Endothelial cell of hepatic sinusoid (primary cell): ENCODE data around the gene HS3ST6.
"Not testable (repeated sequence)": the region's sequence is repeated elsewhere in the genome, so short reads cannot be mapped to it uniquely, and the experiment has no call there.

Source experiments
- in situ Hi-C: cut with HindIII; loops from 2 replicates; pipeline ENCODE4 v1.10.0; 2017; ENCODE audit warnings: low sequenced_read_pairs

Gene HS3ST6

DNA sequence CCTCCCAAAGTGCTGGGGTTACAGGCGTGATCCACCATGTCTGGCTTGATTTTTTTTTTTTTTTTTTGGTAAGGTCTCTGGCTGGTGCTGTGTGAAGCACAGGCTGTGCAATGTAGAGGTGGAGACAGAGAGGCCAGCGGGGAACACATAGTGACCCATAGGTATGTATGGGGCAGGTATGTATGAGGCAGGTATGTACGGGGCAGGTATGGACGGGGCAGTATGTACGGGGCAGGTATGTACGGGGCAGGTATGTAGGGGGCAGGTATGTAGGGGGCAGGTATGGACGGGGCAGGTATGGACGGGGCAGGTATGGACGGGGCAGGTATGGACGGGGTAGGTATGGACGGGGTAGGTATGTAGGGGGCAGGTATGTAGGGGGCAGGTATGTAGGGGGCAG lies 31.3 kb upstream of the HS3ST6 start:
- in situ Hi-C loops = no loop called here

DNA sequence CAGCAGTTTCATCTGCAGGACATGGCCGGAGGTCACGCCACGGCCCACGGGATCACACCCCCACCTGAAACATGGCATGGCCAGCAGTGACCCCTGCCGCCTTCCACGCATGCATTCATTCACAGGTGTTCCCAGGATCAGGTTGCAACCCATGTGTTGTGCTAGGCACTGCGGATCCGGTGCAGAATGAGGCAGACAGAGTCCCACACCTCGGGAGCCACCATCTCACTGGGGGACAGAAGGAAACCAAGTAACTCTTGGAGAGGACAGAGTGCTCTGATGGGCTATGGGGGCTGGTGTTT lies 29.1 kb upstream of the HS3ST6 start:
- in situ Hi-C loops = no loop called here

DNA sequence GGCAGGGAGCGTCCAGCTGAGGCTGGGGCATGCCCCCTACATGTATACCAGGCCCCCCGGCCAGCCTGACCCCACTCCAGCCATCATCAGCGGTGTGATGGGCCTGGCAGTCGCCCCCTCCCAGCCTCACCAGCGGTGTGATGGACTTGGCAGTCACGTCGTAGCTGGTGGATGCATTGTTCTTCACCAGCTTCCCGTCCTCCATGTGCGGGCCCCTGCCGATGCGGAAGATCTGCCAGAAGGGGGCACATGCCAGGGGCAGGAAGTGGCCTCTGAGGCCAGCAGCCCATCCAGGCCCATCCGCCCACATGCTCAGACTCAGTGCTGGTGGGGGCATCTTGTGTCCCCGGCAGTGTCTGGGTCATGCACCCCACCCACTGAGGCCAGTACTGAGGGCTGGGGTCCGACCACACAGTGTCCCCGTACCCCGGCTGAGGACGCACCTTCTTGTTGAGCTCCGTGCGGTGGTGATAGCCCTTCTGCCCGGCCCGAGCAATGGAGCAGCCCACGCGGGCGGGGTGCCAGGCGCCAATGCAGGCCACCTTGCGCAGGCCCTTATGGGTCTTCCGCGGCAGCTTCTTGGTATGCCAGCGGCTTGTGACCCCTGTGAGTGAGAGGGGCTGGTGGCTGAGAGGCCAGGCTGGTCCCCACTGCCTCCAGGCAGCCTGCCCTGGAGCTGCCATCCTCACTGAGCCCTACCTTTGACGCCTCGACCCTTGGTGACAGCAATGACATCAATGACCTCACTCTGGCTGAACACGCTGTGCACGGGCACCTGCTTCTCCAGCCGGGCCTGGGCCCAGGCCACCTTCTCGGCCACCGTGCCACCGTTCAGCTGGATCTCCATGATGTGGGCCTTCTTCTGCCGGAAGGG lies 28.5 kb upstream of the HS3ST6 start:
- in situ Hi-C loops = no loop called here

DNA sequence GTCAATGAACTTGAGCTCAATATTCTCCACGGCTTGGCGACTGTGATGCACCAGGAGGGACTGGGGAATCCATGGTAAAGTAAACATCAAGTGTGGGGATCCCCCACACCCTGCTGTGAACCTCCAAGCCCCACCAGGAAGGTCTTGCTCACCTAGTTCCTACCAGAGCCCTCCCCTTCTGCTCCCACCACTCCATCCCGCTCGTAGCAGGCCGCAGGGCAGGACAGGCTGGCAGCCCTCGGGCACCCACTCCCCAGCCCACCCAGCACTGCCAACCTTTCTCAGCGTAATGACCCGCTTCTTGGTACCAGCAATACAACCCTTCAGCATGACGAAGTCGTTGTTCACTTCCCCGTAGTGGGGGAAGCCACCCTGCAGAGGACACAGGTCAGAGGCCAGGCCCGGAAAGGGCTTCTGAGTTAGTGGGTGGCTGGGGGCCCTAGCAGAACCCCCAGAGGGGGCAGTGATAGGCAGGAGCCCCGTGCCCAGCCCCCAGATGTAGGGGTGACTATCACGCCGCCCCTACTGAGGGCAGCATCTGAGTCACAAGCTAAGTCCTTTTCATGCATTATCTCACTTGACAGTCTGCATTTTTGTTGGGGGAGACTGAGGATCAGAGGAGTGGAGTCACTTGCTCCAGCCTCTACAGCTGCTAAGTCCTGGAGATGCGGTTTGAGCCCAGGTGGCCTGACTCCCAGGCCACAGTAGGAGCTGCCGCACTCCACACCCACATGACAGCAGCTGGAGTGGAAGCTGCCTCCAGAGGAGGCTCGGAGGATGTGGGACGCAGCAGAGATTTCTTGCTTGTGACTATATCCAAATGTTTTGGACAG lies 27.6 kb upstream of the HS3ST6 start:
- in situ Hi-C loops = no loop called here

DNA sequence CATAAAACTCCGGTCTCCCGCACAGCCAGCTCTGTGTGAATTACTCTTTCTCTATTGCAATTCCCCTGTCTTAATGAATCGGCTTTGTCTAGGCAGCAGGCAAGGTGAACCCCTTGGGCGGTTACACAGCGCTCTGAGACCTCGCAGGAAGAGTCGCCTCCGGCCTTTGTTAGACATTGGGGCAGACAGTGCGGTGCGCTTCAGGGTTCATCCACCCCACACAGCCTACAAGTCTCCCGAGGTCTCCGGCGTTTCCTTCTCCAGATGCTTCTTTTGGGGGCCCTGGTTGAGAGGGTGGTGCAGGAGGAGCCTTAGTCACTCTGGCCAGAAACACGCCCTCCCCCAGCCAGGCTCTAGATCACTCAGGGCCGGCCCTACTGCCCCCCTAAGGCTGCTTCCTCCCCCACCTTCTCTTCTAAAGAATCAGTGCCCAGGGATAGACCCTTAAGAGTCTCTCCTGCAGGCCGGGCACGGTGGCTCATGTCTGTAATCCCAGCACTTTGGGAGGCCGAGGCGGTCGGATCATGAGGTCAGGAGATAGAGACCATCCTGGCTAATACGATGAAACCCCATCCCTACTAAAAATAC lies 26.5 kb upstream of the HS3ST6 start:
- in situ Hi-C loops = no loop called here

DNA sequence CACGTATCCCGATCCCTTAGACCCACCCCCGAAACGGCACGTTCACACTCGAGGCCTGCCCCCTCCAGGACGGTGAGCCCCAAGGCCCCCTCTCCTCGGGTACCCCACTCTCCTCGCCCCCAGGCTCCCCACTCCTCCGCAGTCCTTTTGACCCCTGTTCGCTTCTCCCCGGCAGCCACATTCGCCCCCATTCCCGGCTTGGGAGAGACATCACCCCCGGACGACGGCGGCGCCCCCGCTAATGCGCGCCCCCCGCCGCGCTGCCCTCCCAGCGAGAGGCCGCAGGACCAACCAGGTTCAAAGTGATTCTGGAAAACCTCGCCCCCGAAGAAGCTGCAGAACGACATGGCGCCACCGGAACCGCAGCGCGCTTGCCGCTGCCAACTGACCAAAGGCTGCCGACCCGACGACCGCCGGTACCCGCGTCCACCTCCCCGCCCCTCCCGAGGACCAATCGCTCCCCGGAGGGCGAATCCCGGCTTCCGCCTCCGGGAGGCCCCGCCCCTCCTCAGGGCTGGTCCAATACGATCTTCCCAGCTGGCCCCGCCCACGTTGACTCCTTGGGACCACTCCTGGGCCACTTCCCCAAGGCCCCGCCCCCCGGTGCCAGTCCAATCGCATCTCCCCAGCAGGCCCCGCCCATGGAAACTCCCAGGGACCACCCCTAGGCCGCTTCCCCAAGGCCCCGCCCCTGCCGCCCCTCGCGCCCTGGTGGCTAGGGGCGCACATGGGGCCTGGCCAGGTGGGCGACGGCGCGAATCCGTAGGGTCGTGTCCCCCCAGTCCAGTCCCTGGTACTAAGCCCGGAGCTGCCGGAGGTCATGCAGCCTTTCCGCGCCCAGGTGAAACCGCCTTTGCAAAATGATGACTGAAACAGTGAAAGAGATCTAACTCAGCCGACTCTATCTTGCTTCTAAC lies 24.9 kb upstream of the HS3ST6 start, which contains the start of gene MSRB1:
Gene MSRB1, minus strand, starts transcription at position 390 of the 917 bp plus-strand sequence. Its CDS starts 43 bp downstream, at position 347.
- in situ Hi-C loops = no loop called here

DNA sequence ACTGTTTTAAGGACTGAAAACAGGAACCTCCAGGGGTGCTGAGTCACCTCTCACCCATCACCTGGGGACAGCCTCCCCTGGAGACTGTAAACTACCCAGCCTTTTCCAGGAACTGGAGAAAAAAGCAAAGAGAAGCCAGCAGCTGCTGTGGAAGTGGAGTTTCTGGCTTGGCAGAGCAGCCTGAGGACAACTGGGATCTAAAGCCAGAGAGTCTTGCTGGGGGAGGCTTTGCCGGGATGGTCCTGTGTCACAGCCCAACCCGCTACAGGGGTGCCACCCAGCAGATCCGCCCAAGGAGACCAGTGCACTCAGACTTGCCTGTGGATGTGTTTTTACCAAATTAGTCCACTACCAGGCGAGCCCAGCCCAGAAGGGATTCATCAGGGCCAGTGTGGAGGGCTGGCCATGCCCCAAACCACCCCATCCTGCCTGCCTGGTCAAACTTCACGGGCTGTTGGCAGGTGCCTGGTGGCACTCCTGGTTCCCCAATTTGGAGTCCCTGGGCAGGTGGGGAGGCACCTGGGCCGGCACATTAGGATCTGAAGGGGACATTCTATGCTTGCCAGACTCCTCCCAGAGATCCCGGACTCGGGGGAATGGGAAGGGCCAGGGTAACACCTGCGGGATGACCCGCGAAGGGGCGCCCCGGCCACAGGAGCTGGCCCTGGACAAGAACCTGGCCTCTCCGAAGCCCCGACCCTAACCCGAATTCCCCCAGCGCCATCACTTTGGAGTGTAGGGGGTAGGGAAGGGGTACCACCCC lies 24.0 kb upstream of the HS3ST6 start:
- in situ Hi-C loops = no loop called here

DNA sequence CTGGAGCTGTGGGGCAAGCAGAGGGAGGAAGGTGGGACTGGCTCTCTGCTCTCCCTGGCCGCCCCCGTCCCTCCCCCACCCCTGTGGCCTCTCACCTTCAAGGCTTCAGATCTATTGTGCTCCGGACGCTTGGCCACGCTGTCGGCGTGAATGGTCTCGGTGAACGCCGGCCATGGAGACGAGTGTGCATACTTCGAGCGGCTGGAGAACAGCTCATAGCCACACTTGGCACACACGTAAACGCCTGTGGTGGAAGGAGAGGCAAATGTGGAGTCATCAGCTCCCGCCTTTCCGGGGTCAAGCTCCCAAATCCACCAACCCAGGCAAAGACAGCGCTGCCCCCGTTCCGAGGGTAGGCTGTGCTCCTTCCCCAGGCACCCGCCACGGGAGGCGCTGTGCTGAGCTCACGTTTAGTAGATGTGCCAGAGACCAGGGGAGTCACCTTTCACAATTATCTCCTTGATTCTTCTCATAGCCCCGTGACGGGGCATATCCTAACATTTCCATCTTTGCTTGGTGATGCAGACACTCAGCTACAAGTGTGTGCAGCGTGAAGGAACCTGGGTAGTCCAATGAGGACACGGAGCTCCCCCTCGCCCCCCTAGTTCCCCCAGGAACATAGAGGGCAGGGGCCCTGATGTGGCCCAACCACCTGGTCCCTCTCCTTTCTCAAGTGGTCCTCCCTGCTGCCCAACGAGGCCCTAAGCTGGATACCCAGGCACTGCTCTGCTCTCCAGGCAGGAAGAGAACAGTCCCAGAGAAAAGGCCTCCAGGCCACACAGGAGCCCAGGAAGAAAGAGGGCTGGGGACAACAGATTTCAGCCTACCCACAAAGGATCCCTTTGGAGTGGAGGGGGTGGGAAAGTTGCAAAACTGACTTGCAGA lies 23.2 kb upstream of the HS3ST6 start:
- in situ Hi-C loops = no loop called here

DNA sequence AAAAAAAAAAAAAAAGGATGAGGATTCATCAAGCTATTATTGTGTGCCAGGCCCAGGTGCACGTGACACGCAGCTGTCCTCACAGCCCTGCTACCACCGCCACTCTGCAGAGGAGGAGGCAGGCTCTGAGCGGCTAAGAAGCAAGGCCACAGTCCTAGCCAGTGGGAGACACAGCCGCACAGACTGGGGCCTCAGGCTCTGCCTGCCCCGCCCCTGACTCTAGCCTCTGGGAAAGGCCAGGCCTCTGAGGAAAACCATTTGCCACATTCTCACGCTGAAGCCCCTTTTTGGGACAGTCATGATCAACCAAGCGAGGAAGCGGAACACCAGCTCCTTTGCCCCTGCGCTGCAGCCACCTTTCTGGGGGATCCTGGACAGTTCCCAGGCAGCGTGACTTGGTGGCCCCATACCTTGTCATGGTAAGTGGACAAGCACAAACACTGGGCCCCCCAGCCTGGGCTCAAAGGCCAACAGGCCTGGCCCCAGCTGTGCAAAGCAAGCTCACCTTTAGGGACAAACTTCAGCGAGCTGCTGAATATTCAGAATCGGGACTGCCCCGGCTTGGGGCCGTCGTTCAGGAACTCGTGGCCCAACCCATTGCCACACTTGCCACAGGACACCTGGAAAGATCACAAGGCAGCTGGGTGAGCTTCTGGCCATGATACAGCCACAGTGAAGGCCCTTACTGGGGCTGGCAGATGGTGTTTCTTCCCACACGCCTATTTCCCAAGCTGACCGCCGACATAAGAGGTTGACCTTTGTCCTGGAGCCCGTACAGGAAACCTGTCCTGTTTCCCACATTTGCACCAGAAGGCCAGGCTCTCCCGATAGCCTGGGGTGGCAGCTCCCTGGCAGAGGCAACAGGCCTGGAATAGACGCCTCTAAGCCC lies 22.3 kb upstream of the HS3ST6 start:
- in situ Hi-C loops = no loop called here

DNA sequence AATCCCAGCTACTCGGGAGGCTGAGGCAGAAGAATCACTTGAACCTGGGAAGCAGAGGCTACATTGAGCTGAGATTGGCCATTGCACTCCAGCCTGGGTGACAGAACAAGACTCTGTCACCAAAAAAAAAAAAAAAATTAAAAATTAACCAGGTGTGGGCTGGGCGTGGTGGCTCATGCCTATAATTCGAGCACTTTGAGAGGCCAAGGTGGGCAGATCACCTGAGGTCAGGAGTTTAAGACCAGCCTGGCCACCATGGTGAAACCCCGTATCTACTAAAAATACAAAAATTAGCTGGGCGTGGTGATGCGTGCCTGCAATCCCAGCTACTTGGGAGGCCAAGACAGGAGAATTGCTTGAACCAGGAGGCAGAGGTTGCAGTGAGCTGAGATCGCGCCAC lies 21.6 kb upstream of the HS3ST6 start:
- in situ Hi-C loops = not testable (repeated sequence)

DNA sequence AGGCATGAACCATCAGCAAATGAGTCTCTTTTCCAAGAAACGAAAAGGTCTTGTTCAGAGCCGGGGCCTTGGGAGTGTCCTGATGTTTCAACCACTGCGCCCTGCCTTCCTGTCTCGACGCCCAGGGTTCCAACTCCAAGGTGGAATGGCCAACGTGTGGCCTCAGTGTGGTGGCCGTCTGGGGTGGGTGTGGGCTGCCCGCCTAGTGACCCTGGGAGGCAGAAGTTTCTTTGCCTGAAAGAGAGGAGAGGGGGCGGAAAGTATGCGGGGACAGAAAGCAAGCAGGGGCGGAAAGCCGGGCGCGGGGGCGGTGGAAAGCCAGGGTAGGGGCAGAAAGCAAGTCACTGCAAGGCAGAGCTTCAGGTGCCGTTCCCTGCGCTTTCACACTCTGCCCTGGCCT lies 20.7 kb upstream of the HS3ST6 start:
- in situ Hi-C loops = no loop called here

DNA sequence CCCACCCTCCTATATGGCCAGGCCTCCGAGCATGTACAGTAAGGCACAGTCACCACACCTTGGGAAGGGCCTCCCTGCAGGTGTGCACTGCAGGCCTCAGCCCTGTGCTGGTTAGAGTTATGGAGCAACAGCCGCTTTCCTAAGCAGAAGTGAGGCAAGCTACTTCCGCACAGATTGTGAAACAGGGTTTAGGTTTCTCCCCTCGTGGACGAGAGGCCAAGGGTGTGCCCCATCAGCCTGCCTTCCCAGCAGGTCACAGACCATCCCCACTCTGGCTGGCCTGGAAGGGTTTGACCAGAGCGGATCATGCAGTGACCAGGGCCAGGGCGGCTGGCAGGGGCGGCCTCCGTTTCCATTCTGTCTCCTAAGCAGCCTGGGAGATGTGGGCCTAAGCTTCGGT lies 20.1 kb upstream of the HS3ST6 start:
- in situ Hi-C loops = no loop called here

DNA sequence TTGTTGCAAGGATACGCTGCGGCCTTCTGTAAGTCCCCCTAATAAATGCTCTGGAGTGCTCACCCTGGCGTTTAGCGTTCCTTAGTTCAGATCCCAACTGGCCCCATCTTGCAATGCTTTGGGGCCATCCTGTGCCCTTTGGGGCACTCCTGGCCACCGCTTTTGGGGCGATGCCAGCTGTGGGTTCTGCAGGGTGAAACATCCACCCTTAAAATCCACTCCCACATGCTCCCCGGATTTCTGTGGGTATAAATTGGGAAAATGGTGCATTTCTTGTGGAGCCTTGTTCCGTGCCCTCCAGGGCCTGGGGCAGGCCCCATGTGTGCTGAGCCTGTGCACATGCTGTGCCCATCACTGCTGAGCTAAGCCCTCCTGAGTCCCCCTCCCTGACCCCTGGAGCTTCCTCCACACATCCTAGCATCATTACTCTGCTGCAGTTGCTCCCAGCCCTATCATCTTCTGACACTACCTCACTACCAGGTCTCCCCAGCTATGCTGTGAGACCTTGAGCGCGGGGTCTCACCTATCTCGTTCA lies 18.8 kb upstream of the HS3ST6 start:
- in situ Hi-C loops = no loop called here

DNA sequence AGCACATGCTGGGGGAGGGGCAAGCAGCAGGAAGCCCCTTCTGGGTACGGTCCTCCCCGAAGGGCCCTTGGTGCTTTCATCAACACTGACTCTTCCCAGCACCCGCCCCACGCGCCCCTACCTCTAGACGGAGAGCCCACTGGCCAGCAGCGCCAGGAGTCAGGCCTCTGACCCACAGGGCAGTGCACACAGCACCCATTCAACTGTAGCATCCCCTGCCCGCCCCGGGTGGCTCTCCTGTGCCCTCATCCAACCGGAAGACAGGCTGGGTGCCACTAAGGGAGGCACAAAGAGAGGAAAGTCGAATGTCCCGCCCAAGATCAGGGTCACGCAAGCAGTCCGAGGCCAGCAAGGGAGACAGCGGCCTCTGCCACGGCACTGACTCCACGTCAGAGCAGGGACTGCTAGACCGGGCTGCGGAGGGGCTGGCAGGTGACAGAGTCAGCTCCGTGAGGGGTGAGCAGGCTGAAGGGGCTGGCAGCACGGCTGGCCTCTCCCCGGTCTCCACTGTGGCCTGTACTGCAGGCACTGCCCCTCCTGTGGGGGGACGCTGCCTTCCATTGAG lies 15.0 kb upstream of the HS3ST6 start:
- in situ Hi-C loops = no loop called here

DNA sequence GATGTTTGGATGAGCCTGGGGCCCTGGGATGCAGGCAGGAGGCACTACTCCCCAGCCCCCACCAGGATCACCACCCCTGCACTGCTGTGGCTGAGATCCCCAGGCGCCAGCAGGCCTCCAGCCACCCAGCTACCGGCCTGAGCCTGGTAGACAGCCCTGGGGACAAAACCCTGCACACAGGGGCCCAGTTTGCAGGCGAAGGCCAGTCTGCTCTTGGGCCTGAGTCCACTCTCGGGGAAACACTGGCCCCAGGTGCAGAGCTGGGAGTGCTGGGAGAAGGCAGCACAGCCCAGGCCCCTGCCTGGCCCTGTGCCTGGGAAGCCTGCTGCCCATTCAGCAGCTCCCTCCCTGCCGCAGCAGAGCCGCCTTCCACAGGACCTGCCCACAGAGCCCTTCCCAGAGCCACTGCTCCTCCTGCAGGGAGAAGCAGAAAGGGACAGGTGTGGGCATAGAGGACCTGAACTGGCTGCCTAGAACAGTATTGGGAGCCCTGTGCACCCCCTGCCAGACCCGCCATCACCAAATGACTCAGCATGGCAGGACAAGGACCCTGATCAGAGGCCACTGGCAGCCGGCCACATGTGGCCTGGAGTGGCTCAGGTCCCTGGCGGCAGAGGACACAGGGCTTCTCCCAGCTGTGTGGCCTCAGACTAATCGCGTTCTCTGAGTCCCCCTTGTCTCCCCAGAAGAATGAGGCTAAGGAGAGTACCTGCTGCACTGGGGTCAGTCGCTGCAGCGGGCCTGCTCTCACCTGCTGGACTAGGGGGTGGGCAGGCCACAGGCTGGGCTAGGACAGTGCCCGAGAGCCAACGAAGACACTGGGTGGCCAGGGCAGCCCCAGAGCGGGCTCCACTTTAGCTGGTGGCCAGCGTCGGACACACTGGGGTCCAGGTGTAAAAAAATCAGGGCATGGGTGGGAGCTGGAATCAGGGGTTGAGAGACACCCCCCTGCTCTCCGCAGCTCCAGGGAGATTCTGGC lies 14.1 kb upstream of the HS3ST6 start:
- in situ Hi-C loops = no loop called here

DNA sequence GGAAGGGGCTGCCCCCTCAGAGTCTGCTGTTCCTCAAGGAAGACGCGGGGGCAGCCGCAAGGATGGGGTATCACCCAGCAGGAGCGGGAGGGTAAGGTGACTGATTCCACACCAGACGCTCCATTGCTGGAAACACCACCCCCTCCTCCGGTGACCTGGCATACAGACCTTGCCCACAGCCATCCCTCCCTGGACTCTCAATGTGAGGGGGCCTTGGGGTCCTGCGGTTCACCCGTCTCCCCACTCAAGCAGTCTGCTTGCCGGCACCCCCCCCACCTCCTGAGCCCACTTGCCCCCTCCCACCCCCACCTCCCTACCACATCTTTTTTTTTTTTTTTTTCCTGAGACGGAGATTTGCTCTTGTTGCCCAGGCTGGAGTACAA lies 12.1 kb upstream of the HS3ST6 start:
- in situ Hi-C loops = no loop called here
